GM06990 (cell line): ENCODE results near the gene PIK3R4.

Experiments used
- DNase-seq: peaks from one replicate; pipeline ENCODE4 v3.0.0-alpha.2; 2011; ENCODE audit not compliant: insufficient read length; ENCODE audit errors: extremely low read depth
- H3K27me3 ChIP-seq: replicated peaks from 2 replicates; pipeline ENCODE4 v1.6.0; 2011; ENCODE audit warnings: low read length; ENCODE audit not compliant: control insufficient read depth, insufficient read depth
- H3K36me3 ChIP-seq: 2 replicates; pipeline ENCODE4 v1.5.1; 2011; ENCODE audit warnings: low read length; ENCODE audit not compliant: control insufficient read depth, insufficient read depth
- H3K4me3 ChIP-seq: replicated peaks from 2 replicates; pipeline ENCODE4 v1.5.1; 2011; ENCODE audit warnings: low read depth, mild to moderate bottlenecking, control low read depth, low read length
- TF ChIP-seq, protein P1 (sequence below): IDR thresholded peaks from 2 replicates; pipeline ENCODE4 v1.5.1; 2011; ENCODE audit warnings: low read length, control low read depth, mild to moderate bottlenecking, inconsistent platforms; ENCODE audit not compliant: insufficient read depth, poor library complexity, severe bottlenecking

Gene PIK3R4

DNA sequence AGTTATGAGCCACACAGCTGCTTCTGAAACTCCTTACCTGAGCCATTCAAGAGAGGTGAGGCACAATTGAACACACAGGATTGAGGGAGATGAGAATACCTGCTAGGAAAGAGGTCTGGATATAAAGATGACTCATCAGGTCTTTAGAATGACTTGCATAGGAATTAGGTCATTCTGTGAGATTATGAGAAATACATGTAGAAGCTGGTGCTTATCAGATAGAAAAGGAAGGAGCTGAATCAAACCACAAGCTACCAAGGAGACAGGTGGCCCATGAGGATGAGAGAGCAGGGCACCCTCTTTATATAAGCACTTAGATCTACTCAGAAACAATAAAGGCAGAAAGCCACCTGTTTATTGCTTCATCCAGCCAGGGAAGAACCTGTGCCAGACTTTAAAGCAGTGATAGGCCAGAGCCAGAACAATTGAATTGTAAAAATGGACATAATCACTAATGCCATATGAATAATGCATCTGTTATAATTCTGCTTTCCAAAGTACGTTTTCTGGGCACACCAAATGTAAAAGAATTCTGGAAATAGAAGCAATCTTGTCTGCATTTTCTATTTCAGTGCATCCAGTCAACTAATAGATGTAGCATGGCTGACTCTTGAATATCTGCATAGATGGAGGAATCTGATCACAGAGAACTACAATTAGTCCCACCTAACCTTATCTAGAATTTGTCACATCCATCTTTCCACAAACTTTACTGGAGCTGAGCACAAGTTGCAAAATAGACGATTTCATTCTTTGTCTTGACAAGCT lies 74.9 kb downstream of the PIK3R4 start:
- no peak for DNase-seq
- TF ChIP-seq, protein P1, sequence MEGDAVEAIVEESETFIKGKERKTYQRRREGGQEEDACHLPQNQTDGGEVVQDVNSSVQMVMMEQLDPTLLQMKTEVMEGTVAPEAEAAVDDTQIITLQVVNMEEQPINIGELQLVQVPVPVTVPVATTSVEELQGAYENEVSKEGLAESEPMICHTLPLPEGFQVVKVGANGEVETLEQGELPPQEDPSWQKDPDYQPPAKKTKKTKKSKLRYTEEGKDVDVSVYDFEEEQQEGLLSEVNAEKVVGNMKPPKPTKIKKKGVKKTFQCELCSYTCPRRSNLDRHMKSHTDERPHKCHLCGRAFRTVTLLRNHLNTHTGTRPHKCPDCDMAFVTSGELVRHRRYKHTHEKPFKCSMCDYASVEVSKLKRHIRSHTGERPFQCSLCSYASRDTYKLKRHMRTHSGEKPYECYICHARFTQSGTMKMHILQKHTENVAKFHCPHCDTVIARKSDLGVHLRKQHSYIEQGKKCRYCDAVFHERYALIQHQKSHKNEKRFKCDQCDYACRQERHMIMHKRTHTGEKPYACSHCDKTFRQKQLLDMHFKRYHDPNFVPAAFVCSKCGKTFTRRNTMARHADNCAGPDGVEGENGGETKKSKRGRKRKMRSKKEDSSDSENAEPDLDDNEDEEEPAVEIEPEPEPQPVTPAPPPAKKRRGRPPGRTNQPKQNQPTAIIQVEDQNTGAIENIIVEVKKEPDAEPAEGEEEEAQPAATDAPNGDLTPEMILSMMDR = no peak
- Histone ChIP-seq H3K27me3 (no peaks in the 10 kb centered on the region), H3K36me3 (peaks cover 4% of the 10 kb centered on the region), H3K4me3 (no peak overlapping the region)

GRCh38 chr3:130669740-130670139 lies 76.9 kb downstream of the PIK3R4 start:
- Histone ChIP-seq H3K27me3 (no peaks in the 10 kb centered on the region), H3K36me3 (peaks cover 2% of the 10 kb centered on the region), H3K4me3 (no peak overlapping the region)
- TF ChIP-seq, protein P1 = no peak
- DNase-seq = no peak

- no peaks in the 10 kb centered on the region for H3K27me3 ChIP-seq
Measured at GRCh38 chr3:130663092-130663491, 83.5 kb downstream of the PIK3R4 start.

GRCh38 chr3:130662501-130662996 lies 84.1 kb downstream of the PIK3R4 start:
- TF ChIP-seq, protein P1 = no peak
- Histone ChIP-seq H3K4me3 (no peak overlapping the region), H3K27me3 (no peaks in the 10 kb centered on the region), H3K36me3 (no peaks in the 10 kb centered on the region)
- no peak for DNase-seq

More at GRCh38 chr3:130663092-130663491, 83.5 kb downstream of the PIK3R4 start:
- H3K4me3 ChIP-seq = no peak overlapping the region
- no peaks in the 10 kb centered on the region for H3K36me3 ChIP-seq
- TF ChIP-seq, protein P1 = no peak
- DNase-seq = no peak

DNA sequence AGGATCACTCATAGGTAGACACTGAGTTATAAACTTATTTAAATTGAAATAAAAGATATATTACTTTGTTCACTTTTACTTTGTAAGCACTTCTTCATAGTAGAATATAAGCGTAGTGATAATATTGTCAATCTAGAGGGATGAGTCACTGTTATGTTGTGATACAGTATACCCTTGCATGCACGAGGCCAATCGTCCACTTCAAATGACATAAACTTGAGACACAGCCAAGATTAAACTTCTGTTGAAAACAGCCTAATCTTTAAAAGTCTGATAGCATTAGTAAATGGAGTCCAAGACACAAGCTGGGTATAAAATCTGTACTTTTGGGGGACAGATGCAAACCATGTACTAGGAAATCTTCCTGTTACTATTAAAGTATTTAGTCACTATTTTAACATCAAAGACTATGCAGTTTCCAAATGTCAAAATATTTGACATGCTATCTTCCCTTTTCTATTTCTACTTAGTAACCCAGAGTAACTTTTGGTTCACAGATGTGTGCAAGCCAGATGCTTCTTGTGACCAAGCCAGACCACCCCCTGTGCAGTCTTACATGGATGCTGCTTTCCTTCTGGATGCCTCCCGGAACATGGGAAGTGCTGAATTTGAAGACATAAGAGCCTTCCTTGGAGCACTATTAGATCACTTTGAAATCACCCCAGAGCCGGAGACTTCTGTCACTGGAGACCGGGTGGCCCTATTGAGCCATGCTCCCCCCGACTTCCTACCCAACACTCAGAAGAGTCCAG lies 85.3 kb downstream of the PIK3R4 start:
- Histone ChIP-seq H3K27me3 (no peaks in the 10 kb centered on the region), H3K4me3 (no peak overlapping the region), H3K36me3 (no peaks in the 10 kb centered on the region)
- TF ChIP-seq, protein P1 = no peak
- no peak for DNase-seq
